ENCODE data around the gene CCL17.

DNA sequence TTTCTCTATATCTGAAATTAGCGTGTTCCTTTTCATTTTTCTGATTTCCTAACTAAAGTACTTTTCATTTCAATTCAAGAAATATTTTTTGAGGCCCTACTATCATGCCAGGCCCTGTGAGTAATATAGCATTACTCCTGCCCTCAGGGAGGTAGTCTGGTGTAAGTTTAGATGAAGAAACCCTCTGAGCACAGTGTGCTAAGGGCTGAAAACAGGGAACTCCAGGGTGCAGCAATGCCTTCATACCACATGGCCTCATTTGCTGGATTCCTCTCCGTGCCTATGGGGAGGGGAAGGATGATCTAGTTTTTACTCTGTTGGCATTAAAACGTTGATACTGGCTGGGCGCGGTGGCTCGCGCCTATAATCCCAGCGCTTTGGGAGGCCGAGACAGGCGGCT, 47.5 kb downstream of the CCL17 start:
- TF ChIP-seq KDM1A (IDR thresholded peaks at IDR 0.05; ENCODE audit: borderline replicate concordance) (no peak), SPI1 (IDR thresholded peaks at IDR 0.05; ENCODE audit: borderline replicate concordance, insufficient read depth, low read depth, low read length) (no peak), ETV6 (conservative IDR thresholded peaks at IDR 0.05 in 1 of 2, IDR thresholded peaks at IDR 0.05 in 1 of 2; ENCODE audit: borderline replicate concordance in 1 of 2, low read depth in 1 of 2) (no peak), TARDBP (IDR thresholded peaks at IDR 0.05; ENCODE audit: borderline replicate concordance) (no peak), HDAC6 (IDR thresholded peaks at IDR 0.05; ENCODE audit: unreplicated experiment) (no peak), TCF12 (IDR thresholded peaks at IDR 0.05; ENCODE audit: low read depth, low read length) (no peak), EZH2 (IDR thresholded peaks at IDR 0.05; ENCODE audit: borderline replicate concordance, control insufficient read depth, low read depth, low read length) (no peak), TAF1 (IDR thresholded peaks at IDR 0.05; ENCODE audit: borderline replicate concordance, low read depth, low read length) (no peak)
- TF ChIP-seq, protein P1, sequence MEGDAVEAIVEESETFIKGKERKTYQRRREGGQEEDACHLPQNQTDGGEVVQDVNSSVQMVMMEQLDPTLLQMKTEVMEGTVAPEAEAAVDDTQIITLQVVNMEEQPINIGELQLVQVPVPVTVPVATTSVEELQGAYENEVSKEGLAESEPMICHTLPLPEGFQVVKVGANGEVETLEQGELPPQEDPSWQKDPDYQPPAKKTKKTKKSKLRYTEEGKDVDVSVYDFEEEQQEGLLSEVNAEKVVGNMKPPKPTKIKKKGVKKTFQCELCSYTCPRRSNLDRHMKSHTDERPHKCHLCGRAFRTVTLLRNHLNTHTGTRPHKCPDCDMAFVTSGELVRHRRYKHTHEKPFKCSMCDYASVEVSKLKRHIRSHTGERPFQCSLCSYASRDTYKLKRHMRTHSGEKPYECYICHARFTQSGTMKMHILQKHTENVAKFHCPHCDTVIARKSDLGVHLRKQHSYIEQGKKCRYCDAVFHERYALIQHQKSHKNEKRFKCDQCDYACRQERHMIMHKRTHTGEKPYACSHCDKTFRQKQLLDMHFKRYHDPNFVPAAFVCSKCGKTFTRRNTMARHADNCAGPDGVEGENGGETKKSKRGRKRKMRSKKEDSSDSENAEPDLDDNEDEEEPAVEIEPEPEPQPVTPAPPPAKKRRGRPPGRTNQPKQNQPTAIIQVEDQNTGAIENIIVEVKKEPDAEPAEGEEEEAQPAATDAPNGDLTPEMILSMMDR (IDR thresholded peaks at IDR 0.05 in 2 of 3, conservative IDR thresholded peaks at IDR 0.05 in 1 of 3; ENCODE audit: control insufficient read depth in 2 of 3, extremely low read depth in 1 of 3, insufficient read depth in 1 of 3, low read depth in 3 of 3, low read length in 3 of 3): no peak
- TF ChIP-seq, protein P2, sequence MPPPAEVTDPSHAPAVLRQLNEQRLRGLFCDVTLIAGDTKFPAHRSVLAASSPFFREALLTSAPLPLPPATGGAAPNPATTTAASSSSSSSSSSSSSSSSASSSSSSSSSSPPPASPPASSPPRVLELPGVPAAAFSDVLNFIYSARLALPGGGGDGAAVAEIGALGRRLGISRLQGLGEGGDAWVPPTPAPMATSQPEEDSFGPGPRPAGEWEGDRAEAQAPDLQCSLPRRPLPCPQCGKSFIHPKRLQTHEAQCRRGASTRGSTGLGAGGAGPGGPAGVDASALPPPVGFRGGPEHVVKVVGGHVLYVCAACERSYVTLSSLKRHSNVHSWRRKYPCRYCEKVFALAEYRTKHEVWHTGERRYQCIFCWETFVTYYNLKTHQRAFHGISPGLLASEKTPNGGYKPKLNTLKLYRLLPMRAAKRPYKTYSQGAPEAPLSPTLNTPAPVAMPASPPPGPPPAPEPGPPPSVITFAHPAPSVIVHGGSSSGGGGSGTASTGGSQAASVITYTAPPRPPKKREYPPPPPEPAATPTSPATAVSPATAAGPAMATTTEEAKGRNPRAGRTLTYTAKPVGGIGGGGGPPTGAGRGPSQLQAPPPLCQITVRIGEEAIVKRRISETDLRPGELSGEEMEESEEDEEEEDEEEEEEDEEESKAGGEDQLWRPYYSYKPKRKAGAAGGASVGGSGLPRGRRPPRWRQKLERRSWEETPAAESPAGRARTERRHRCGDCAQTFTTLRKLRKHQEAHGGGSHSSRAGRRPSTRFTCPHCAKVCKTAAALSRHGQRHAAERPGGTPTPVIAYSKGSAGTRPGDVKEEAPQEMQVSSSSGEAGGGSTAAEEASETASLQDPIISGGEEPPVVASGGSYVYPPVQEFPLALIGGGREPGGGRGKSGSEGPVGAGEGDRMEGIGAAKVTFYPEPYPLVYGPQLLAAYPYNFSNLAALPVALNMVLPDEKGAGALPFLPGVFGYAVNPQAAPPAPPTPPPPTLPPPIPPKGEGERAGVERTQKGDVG (CRISPR knock-in tag; IDR thresholded peaks at IDR 0.05): no peak
